Neural crest cell (in vitro differentiated cells): ENCODE data around the gene CD24. TPM values are rescaled to one million over a fixed set of nuclear protein-coding genes. Genes with fewer than 3 reads are reported as not detected.
"Not testable (repeated sequence)": the region's sequence is repeated elsewhere in the genome, so short reads cannot be mapped to it uniquely, and the experiment has no call there.

Source experiments
- DNase-seq: peaks from one replicate; pipeline ENCODE4 v3.0.0; 2021; ENCODE audit warnings: low read depth, mixed read lengths, low spot score
- H3K27ac Mint-ChIP-seq: one replicate; pipeline ENCODE4 v1.8.0; 2021; ENCODE audit warnings: mild to moderate bottlenecking, mixed read lengths; ENCODE audit not compliant: unreplicated experiment
- H3K27me3 Mint-ChIP-seq: 2 replicates; pipeline ENCODE4 v1.8.0; 2021; ENCODE audit warnings: low read depth, mild to moderate bottlenecking, mixed read lengths
- H3K36me3 Mint-ChIP-seq: 2 replicates; pipeline ENCODE4 v1.8.0; 2021; ENCODE audit warnings: low read depth, mild to moderate bottlenecking, mixed read lengths
- H3K4me1 Mint-ChIP-seq: 2 replicates; pipeline ENCODE4 v1.8.0; 2021; ENCODE audit warnings: mixed read lengths
- H3K4me3 Mint-ChIP-seq: one replicate; pipeline ENCODE4 v1.8.0; 2021; ENCODE audit warnings: mild to moderate bottlenecking, mixed read lengths
- H3K9me3 Mint-ChIP-seq: 2 replicates; pipeline ENCODE4 v1.8.0; 2021; ENCODE audit warnings: mixed read lengths
- CTCF ChIP-seq: fragments of 200-600 bp; sonication (generic); conservative IDR thresholded peaks from 2 replicates; pipeline ENCODE4 v1.5.0; 2021; ENCODE audit warnings: antibody characterized with exemption, mild to moderate bottlenecking
- long read RNA-seq: library from polyadenylated mRNA; unstranded; transcript quantifications from one replicate; pipeline ENCODE4 v2.0.0, GENCODE V29; 2020
- total RNA-seq: library from RNA; stranded (reverse); gene quantifications from 2 replicates; pipeline ENCODE4 v1.2.1, GENCODE V29; 2021

The CD24 gene
- 333 and 352 TPM in 2 replicates for total RNA-seq
- long read RNA-seq, transcript CD24-204 (3 exons, 2,513 nt): minor isoform, 7 of 702 reads
- long read RNA-seq, transcript CD24-201 (2 exons, 2,180 nt): major isoform, 648 of 702 reads
- long read RNA-seq, partial matches to known transcripts: 0 of 702 reads
- long read RNA-seq, other reads (novel, unspliced or antisense): 45 of 702 reads

DNA sequence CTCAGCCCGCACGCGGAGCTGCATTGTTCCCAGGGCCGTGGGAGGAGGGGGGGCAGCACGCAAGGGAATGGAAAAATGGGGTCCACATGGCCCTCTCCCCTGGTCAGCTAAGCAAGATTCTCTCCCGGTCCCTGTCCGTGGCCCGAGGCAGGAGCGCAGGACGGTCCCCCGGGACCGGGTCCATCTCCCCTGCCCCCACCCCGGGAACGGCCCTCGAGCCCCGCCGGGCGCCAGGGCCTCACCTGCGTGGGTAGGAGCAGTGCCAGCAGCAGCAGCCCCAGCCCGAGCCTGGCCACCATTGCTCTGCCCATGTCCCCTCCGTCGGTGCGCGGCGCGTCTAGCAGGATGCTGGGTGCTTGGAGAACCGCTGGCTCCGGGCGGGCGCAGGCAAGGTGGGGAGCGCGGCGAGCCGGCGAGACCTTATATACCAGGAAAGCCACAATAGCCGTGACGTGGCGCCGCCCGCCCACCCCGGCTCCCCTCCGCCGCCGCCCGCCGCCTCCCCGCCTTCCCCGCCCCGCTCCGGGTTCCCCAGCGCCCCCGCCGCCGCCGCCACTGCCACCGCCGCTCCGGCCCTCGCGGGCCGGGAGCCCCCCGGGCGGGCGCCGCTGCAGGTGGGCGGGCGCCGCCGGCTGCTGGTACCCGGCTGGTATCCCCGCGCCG is at the start of gene CD24:
Gene CD24, minus strand, starts transcription at position 394 of the 663 bp plus-strand sequence. Its CDS starts 83 bp downstream, at position 311.
- TF ChIP-seq CTCF: no peak
- peaks cover 38% of the 10 kb centered on the region for H3K27me3 Mint-ChIP-seq
- peaks cover 30% of the 10 kb centered on the region for H3K4me1 Mint-ChIP-seq
- peak; percentile 81 for DNase-seq
- H3K4me3 Mint-ChIP-seq: peak within 1 kb of the TSS; percentile 98
- peak within 1 kb of the TSS; percentile 98 for H3K27ac Mint-ChIP-seq
- H3K9me3 Mint-ChIP-seq: no peaks in the 10 kb centered on the region
- peaks cover 18% of the 10 kb centered on the region for H3K36me3 Mint-ChIP-seq

DNA sequence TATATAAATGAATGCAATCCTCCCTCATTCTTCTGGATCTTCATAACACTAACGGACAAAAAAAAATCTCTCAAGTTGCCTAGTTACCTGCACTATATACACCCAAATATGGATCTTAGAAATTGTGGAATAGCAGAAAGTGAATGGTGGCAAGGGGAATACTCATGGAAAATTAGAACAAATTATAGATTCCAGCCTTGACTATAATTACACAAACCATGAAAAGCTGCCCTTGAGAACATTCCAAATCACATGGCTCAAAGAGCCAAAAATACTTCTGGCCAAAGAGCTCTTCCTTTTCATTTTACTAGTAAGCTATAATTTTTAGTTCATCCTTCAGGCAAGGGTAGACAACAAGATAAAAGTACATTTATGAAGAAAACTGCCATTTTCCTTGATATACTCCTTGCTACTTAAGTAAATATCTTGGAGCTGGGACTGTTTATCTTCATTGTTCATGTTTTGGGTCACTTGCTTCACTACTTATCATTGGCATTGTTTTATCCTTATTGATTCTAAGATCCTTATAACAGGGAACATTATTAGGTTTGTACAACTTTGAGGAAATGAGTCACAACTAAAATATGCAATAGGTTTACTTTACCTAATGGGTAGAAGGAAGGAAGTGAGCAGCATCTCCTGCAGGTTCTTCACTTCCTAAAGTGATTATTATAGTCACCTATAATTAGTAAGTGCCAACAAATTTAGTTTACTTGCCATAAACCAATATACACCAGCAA is 47.1 kb upstream of the CD24 start:
- Mint-ChIP-seq H3K27ac (no peak overlapping the region), H3K27me3 (no peaks in the 10 kb centered on the region), H3K4me1 (no peaks in the 10 kb centered on the region)

DNA sequence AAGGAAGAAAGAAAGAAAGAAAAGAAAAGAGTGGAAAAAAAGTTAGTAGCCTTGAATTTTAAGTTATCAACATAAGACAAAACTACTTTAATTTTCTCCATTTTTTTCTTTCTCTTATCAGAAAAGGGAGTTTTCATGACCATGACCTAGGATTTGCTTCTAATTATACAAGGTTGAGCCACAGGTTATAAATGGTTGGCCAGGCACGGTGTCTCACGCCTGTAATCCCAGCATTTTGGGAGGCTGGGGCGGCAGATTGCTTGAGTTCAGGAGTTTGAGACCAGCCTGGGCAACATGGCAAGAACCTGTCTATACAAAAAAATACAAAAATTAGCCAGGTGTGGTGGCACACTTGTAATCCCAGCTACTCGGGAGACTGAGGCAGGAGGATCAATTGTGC is 45.7 kb upstream of the CD24 start:
- H3K27ac Mint-ChIP-seq: no peak overlapping the region
- H3K9me3 Mint-ChIP-seq: no peaks in the 10 kb centered on the region
- no peak for TF ChIP-seq CTCF
- no peaks in the 10 kb centered on the region for H3K4me1 Mint-ChIP-seq
- no peak overlapping the region for H3K4me3 Mint-ChIP-seq
- no peak for DNase-seq
- H3K36me3 Mint-ChIP-seq: no peaks in the 10 kb centered on the region
- no peaks in the 10 kb centered on the region for H3K27me3 Mint-ChIP-seq

More for the DNA sequence above, 47.1 kb upstream of the CD24 start:
- no peak for DNase-seq
- Mint-ChIP-seq H3K4me3 (no peak overlapping the region), H3K9me3 (no peaks in the 10 kb centered on the region), H3K36me3 (no peaks in the 10 kb centered on the region)
- TF ChIP-seq CTCF: no peak

- DNase-seq, H3K27me3 Mint-ChIP-seq, H3K4me3 Mint-ChIP-seq, H3K27ac Mint-ChIP-seq, H3K9me3 Mint-ChIP-seq, H3K4me1 Mint-ChIP-seq, H3K36me3 Mint-ChIP-seq: not testable (repeated sequence)
Observed at GRCh38 chr6:107019628-107020027, 45.1 kb upstream of the CD24 start.

DNA sequence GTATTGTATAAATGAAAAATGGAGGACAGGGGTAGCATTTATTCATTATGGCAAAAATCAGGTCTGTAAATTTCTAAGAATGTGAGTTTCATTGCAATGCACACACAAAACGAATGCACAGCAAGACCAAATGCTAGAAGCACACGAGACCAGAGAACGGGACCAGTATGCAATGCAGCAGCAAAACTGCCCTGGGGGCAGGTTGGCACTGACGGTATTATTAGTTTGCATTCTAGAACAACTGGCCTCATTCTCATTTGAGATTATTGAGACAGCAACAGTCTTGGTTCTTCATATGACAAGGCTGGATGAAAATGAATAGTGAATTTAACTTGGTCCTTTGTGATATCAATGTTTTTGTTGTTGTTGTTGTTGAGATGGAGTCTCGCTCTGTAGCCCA is 44.5 kb upstream of the CD24 start:
- no peaks in the 10 kb centered on the region for H3K9me3 Mint-ChIP-seq
- H3K4me3 Mint-ChIP-seq: no peak overlapping the region
- H3K27ac Mint-ChIP-seq: no peak overlapping the region
- H3K4me1 Mint-ChIP-seq: no peaks in the 10 kb centered on the region
- H3K27me3 Mint-ChIP-seq: no peaks in the 10 kb centered on the region
- H3K36me3 Mint-ChIP-seq: no peaks in the 10 kb centered on the region
- no peak for TF ChIP-seq CTCF
- no peak for DNase-seq

GRCh38 chr6:107009499-107009898 is 35.0 kb upstream of the CD24 start:
- no peak overlapping the region for H3K4me3 Mint-ChIP-seq
- no peak overlapping the region for H3K27ac Mint-ChIP-seq
- no peaks in the 10 kb centered on the region for H3K4me1 Mint-ChIP-seq
- no peak for TF ChIP-seq CTCF
- DNase-seq: no peak
- H3K9me3 Mint-ChIP-seq: no peaks in the 10 kb centered on the region
- H3K27me3 Mint-ChIP-seq: no peaks in the 10 kb centered on the region
- H3K36me3 Mint-ChIP-seq: no peaks in the 10 kb centered on the region
